ENCODE data around the gene TSR1.

Gene TSR1

GRCh38 chr17:2277429-2278170, 58.7 kb downstream of the TSR1 start:
- DNase-seq, result no peak

DNA sequence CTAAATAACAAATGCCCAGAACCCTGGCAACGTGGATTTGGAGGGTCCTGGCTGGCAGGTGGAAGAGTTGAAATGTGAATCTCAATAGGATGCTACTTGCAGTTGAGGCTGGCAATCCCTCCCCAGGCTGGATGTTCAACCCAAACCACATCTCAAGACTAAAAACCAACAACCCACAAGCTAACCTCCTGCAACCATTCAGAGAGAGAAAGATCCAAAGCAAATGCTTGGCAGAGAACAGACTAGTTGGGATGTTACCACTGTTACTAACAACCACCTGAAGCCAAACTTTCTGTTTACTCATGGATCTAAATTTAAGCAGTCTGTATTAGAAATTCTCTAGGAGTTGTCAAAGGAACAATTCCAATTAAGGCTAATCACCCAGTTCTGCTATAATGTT, 60.5 kb downstream of the TSR1 start:
- DNase-seq, result no peak

- DNase-seq, result no peak
Measured at GRCh38 chr17:2274414-2274813, 61.8 kb downstream of the TSR1 start.
